ENCODE data around the gene PRKAB1.
A peak's percentile ranks its signal among the peaks of the same experiment; 100 is the strongest.
"Not testable (repeated sequence)": the region's sequence is repeated elsewhere in the genome, so short reads cannot be mapped to it uniquely, and the experiment has no call there.

PRKAB1 gene

DNA sequence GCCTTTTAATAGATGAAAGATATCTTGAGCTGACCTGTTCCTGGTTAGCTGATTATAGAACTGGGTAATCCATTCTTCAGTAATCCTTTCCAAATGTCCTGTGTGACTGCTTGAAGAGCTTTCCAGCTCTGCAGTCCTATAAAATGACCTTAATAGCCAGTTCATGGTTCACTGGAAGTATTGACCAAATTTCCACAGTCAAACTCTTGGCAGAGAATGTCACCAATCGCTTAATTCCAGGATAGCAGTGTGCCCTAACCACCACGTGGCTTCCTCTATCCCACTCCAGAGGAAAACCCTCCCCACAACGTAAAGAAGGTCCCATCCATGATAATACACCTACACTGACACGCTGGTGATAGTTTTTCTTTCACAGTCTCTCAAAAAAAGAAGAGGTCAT is 17.4 kb downstream of the PRKAB1 start:
- no peak for DNase-seq

- DNase-seq = no peak
Observed at GRCh38 chr12:119686355-119686754, 18.4 kb downstream of the PRKAB1 start.

- no peak for DNase-seq
Observed at GRCh38 chr12:119686776-119687175, 18.8 kb downstream of the PRKAB1 start.

GRCh38 chr12:119687406-119687805 is 19.5 kb downstream of the PRKAB1 start:
- DNase-seq = no peak

GRCh38 chr12:119687879-119688278 is 19.9 kb downstream of the PRKAB1 start:
- no peak for DNase-seq

GRCh38 chr12:119689935-119690500 is 22.1 kb downstream of the PRKAB1 start:
- DNase-seq = no peak

GRCh38 chr12:119691202-119691810 is 23.4 kb downstream of the PRKAB1 start:
- no peak for DNase-seq

DNA sequence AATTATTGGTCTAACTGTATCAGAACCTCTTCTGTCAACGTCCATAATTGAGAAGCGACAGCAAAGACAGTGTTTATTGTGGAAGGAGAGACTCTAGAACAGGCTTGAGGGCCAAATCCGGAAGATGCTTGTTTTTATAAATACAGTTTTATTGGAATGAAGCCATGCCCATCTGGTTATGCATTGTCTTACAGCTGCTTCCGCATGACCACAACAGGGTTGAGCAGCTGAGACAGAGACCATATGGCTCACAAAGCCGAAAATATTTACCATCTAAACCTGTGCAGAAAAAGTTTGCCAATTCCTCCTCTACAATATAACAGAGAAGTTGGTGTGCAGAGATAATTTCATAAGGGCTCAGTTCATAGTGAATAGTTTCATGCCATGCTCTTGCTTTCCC is 24.5 kb downstream of the PRKAB1 start:
- no peak for DNase-seq

DNA sequence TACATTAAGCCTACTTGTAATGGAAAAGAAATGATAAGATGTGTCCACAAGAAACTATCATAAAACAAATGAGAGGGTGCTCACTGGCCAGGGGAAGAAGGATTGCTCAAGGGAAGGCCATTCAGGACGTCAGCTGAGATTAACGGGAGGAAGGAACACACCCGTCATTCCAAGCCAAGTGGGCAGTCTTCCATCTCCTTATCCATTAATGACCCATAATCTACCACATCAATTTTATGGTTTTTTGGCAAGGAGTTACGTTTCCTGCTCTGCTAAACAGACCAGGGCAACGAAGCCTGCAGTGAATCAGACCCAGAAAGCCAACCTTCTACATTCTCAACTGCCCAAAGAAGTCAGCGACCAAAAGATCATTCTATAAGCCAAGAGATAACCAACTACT is 25.1 kb downstream of the PRKAB1 start:
- DNase-seq = no peak

GRCh38 chr12:119693511-119693910 is 25.6 kb downstream of the PRKAB1 start:
- peak; percentile 26 for DNase-seq

DNA sequence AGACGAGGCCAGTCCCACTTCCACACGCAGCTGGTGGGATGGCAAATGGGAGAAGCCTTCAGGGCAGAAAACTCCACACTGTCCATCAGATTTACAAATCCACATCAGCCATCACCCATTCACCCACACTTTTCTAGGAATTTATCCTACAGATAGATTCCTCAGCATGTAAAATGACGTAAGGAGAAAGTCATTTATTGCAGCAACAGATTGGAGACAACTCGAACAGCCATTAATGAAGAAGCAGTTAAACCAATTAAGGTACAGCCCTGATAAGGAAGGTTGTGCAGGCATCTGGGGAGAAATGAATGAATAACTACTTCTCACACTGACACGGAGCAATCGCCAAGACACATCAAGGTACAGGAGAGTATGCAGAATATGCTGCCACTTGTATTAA is 26.2 kb downstream of the PRKAB1 start:
- no peak for DNase-seq

- DNase-seq = no peak
Observed at GRCh38 chr12:119695034-119695433, 27.1 kb downstream of the PRKAB1 start.

DNA sequence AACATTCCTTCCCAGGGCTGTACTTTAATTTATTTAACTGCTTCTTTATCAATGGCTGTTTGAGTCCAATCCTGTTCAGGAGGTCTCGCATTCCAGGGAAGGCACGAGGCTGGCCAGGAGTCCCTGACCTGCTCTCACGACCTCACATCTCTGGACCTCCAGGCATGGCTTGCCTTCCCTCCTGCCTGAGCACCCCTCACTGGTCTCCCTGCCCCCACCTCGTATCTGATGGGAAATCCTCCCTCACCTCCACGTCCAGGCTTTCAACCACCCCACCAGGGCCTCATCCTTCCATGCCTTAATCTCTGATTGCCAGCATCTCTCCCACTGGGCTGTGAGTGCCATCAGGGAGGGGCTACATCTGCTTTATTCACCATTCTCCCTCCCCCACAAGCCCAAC is 29.0 kb downstream of the PRKAB1 start:
- DNase-seq = no peak

- no peak for DNase-seq
Observed at GRCh38 chr12:119699199-119699760, 31.3 kb downstream of the PRKAB1 start.

DNA sequence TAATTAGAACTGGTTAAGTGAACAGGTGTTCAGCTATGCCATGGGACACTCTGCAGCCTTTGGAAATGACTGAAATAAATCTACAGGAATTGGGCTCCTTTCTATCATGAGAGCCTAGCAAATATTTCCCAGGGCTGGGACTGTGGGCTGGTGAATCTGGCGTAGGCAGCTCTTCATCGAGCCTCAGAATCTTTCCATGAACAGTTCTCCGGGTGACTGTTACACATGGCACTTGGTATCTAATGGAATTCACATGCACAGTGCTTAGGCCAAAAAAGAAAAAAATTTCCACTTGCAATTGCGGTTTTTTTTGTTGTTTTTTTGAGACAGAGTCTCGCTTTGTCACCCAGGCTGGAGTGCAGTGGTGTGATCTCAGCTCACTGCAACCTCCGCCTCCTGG is 32.1 kb downstream of the PRKAB1 start:
- DNase-seq = no peak

GRCh38 chr12:119704065-119704747 is 36.3 kb downstream of the PRKAB1 start:
- no peak for DNase-seq

GRCh38 chr12:119705182-119705581 is 37.2 kb downstream of the PRKAB1 start:
- DNase-seq = no peak

DNA sequence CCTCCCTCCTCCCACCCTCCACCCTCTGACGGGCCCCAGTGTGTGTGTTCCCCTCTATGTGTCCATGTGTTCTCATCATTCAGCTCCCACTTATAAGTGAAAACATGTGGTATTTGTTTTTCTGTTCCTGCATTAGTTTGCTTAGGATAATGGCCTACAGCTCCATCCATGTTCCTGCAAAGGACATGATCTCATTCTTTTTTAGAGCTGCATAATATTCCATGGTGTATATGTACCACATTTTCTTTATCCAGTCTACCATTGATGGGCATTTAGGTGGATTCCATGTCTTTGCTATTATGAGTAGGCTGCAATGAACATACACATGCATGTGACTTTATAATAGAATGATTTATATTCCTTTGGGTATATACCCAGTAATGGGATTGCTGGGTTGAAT is 38.5 kb downstream of the PRKAB1 start:
- DNase-seq = not testable (repeated sequence)

- no peak for DNase-seq
Observed at GRCh38 chr12:119710374-119710964, 42.5 kb downstream of the PRKAB1 start.

GRCh38 chr12:119710965-119711551 is 43.1 kb downstream of the PRKAB1 start:
- DNase-seq = no peak

DNA sequence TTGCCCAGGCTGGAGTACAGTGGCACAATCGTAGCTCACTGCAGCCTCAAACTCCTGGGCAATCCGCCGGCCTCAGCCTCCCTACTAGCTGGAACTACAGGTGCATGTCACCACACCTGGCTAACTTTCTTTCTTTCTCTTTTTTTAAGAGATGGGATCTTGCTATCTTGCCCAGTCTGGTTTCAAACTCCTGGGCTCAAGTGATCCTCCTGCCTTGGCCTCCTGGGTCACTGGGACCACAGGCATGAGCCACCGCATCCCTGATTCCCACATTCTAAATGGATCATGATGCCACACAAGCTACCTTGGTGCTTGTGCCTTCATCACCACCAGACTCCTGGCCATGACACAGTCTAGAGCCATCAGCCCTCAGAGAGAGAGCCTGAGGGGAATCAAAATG is 43.8 kb downstream of the PRKAB1 start:
- no peak for DNase-seq

DNA sequence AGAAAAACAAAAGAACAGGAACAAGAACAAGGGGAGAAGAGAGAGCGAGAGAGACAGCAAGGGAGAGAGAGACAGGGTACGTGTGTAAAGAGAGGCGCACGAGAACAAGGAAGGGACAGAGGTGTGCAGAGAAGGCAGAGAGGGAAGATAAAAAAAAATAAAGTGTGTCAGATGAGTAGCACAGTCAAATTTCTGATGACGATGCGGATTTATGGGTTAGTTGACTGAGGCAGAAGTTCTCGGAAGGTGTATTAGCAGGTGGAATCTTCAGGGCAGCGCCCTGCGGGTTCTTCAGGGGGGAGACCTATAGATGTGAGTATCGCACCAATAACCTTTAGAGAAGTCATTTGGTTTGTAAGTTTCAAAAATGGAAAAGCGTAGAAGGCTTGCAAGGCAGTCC is 44.8 kb downstream of the PRKAB1 start:
- no peak for DNase-seq

DNA sequence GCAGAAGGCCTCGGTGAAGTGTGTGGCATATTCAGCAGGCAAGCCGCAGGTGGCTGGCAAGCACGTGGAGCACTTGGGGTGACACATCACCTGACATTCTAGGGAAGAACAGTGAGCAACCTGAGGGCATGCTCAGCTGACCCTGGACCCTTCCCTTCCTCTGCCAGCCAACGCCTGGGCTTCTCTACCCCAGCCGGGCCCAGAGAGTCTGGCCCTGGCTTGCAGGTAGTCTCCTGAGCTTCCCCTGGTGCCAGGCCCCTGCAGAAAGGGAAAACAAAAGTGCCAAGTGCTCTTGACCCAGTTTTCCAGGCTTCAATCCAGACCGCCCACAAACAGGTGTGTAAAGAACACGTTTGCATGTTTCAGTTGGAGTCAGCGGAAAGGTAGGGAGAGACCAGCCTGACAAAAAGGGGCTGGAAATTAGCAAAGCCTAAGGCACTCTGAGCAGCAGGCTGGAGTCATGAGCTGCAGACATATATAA is 45.7 kb downstream of the PRKAB1 start:
- no peak for DNase-seq
